Measurements from ENCODE around the gene DCUN1D2. TPM values are rescaled to one million over a fixed set of nuclear protein-coding genes. Genes with fewer than 3 reads are reported as not detected.
A peak's percentile ranks its signal among the peaks of the same experiment; 100 is the strongest.
"Not testable (repeated sequence)": the region's sequence is repeated elsewhere in the genome, so short reads cannot be mapped to it uniquely, and the experiment has no call there.

Gene DCUN1D2
- polyA plus RNA-seq, 1 donor: 38.3 TPM

GRCh38 chr13:113491418-113491883 lies 940 bp upstream of the DCUN1D2 start:
- peak; percentile 22 for DNase-seq

GRCh38 chr13:113489549-113490495 lies 689 bp downstream of the DCUN1D2 start:
- no peak for DNase-seq

DNA sequence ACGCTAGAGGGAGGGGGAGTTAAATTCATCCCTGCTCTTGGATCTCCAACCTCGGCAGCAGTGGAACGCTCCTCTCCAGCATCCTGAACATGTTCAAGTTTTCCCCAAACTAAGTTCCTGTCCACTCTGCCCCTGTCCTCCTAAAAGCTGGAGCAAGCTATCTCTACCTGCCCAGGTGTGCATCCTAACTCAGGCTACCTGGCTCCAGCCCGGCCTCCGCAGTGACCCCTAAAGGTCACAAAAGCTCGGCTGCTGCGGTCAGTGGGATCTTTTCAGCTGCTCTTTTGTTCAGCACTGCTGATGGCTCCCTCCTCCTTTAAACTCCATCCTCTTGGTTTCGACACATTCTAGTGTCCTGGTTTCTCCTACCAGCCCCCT lies 1.4 kb downstream of the DCUN1D2 start:
- no peak for DNase-seq

DNA sequence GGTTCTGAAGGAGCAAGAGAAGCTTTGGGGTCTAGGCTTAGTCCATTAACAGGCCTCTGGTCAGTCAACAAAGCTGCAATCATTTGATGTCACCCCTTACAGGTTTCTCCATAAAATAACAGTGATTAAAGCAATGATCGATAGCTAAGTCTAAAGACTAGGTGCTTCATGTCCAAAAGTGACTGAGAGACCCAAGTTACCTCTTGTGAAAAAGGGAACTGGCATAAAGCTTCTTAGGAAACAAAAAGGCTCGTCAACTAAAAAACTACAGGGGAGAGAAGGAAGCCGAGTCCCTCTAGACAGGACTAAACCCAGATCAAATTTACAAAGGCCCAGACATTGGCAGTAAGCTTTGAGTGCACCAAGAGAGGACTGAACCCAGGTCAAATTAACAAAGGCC lies 2.2 kb downstream of the DCUN1D2 start:
- DNase-seq: no peak

- no peak for DNase-seq
These were observed 3.8 kb downstream of the DCUN1D2 start for GRCh38 chr13:113486698-113487097.

GRCh38 chr13:113485545-113485944 lies 5.0 kb downstream of the DCUN1D2 start:
- no peak for DNase-seq

DNA sequence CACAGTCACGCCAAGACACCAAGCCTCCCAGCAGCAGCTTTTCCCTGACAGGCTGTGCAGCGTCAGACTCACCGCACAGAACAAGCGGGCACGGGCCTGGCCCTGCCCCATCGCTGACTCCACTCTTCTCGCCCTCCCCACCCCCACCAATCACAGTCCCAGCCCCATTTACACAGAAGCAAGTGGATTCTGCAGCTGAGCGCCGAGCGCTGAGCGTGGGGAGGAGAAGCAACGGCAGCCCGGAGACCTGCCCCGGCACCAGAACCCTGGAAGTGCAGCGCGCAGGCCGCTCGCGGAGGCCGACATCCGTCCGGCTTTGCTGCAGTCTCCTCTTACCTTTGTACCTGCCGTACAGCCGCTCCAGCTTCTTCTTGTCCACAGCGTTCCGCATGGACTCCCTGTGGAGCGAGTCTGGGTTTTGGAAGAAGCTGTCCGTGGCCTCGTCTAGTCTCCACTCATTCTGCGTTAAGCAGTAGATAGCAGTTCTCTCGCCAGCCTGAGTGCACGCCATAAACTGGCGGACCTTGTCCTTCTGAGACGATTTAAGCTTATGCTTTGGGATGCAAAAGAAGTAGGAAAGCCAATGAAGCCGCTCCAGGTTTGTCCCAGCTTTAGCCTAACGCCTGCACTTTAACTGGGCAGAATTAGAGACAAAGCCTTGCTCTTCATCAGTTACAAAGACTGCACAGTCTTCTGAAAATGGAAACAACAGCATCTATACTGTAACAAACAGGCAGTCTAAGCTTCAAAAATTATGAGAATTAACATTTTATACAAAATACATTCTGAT lies 6.8 kb downstream of the DCUN1D2 start:
- no peak for DNase-seq

DNA sequence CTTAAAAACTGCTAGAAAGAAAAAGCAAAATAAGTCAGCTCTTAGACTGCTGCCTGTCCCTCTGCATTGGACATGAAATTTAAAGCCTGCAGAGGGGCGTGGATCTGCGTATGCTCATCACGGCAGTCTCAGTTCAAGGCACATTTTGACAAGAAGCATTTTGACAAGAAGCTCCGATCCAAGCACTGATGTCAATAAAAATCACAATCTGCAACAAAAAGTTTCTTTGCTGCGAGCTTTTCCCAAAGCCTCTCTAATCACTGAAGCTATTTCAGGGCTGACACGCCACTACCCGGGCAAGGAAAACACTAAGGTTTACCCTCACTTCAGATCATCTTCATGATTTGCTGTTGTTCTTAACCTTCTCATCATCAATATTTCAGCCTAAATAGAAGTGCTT lies 7.4 kb downstream of the DCUN1D2 start:
- no peak for DNase-seq

GRCh38 chr13:113479179-113479578 lies 11.3 kb downstream of the DCUN1D2 start:
- no peak for DNase-seq

- no peak for DNase-seq
These were observed 12.8 kb downstream of the DCUN1D2 start for GRCh38 chr13:113477724-113478123.

DNA sequence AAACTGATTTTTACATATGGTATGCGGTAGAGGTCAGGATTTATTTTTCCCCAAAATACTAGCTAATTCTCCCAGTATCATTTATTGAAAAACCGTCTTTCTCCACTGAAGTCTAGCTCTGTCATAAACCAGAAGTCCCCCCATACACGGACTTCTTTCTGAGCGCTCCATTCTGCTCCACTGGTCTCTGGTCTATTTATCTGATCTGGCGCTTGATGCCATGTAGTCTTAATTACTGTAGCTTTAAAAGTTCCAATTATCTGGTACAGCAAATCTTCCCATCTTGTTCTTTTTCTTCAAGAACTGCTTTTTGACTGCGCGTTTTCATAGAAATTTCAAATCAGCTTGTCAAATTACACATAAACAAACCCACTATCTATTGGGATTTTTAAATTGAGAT lies 13.7 kb downstream of the DCUN1D2 start:
- no peak for DNase-seq

DNA sequence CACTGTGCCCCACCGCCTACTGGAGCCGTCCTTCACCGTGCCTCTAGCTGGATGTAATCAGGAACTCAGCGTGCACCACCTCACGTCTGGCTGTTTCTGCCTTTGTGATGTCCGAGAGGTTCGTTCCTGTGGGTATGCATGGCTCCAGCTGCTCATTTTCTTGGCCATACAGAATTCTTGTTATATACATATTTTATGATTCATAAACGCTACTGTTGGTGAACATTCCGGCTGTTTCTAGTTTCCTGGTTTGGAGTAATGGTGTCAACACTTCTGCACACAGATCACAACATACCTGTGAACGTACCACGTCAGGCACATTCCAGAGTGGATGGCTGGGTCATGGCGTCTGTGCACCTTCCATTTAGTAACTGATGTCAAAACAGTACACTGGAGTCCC lies 14.6 kb downstream of the DCUN1D2 start:
- DNase-seq: no peak

DNA sequence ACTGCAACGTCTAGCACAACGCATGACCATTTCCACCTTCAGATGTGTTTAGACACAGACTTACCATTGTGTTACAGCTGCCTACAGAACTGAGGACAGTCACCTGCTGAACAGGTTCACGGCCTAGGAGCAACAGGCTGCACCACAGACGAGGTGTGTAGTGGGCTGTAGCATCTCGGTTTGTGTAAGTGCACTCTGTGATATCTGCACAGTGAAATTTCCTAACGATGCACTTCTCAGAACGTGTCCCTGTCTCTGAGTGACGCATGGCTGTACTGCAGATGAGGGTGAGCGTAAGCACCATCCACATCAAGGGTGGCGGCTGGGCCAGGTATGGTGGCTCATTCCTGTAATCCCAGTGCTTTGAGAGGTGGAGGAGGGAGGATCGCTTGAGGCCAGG lies 15.2 kb downstream of the DCUN1D2 start:
- no peak for DNase-seq

DNA sequence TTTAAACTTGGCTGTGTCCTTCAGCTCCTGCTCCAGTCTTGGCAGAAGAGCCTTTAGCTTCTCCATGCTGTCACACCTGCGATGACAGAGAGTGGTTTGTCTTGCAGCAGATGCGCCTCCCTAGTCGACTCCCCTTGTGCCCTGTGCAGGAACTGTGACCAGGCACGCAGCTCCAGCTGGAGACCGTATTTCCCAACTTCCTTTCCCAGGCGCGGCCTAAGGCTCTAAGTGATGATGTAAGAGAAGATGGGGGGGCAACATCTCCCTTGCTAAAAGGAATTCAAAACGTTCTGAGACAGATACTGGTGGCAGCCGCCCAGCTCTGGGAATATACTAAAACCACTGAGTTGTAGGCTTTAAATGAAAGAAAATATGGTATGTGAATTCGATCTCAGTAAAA lies 16.3 kb downstream of the DCUN1D2 start:
- peak; percentile 65 for DNase-seq

GRCh38 chr13:113472355-113473025 lies 18.0 kb downstream of the DCUN1D2 start:
- no peak for DNase-seq

DNA sequence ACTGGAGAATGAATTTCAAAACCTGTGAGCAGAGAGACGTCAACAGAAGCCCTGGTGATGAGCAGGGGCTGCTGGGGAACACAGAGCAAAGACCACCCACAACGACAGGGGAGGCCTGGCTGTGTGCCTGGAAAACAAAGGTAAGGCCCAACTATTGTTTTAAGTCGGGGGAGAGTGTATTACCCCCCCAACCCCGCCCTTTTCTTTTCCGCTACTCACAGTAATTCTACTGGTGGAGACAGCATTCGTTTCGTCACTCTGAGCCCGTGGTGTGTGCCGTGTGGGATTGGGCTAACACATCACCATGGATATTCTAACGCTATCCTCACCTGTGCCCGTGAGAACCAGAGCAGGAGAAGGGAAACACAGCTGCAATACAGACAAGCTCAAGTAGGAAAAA lies 18.7 kb downstream of the DCUN1D2 start:
- no peak for DNase-seq

DNA sequence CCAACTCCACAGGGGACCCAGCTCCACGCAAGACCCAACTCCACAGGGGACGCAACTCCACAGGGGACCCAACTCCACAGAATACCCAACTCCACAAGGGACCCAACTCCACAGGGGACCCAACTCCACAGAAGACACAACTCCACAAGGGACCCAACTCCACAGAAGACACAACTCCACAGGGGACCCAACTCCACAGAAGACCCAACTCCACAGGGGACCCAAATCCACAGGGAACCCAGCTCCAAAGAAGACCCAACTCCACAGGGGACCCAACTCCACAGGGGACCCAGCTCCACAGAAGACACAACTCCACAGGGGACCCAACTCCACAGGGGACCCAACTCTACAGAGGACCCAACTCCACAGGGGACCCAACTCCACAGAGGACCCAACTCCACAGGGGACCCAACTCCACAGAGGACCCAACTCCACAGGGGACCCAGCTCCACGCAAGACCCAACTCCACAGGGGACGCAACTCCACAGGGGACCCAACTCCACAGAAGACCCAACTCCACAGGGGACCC lies 19.8 kb downstream of the DCUN1D2 start:
- DNase-seq: not testable (repeated sequence)

DNA sequence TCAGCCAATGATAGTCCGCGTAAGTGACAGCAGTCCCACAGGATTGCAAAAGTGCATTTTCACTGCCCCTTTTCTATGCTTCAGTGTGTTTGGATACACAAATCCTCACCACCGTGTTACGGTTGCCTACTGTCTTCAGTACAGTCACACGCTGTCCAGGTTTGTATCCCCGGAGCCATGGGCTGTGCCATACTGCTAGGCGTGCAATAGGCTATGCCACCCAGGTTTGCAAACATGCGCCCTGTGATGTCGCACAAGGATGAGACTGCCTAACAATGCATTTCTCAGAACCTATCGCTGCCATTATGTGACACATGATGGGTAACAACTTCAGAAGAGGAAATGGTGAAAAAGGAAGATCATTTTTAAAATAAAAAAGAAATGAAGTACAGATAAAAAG lies 20.4 kb downstream of the DCUN1D2 start:
- DNase-seq: no peak

- DNase-seq: no peak
These were observed 20.9 kb downstream of the DCUN1D2 start for GRCh38 chr13:113469582-113469981.

GRCh38 chr13:113468472-113469201 lies 21.9 kb downstream of the DCUN1D2 start:
- no peak for DNase-seq

- DNase-seq: no peak
These were observed 22.5 kb downstream of the DCUN1D2 start for GRCh38 chr13:113468029-113468428.

DNA sequence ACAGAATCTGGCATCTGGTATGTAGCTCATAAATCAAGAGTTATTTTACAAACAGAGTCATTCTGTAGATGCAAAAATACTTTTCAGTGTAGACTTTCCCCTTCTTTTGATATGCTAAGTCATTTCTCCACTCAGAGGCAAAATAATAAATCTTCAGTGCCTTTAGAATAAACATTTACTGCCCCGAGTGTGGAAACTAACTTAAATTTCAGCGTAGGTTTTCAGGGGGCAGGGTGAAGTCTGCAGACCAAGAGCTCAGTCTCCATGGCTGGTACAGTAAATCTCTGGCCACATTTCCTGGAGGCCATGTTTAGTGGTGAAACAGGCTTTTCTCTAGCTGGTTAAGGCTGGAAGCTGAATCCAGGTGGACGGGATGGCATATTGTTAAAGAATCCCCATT lies 24.1 kb downstream of the DCUN1D2 start:
- no peak for DNase-seq

Data from left kidney (tissue), 2 donors.